Epithelial cell of prostate (primary cell): ENCODE measurements around the gene KLHL17.

Experiments
- DNase-seq: peaks from one replicate; pipeline ENCODE4 v3.0.0-alpha.2; 2011; ENCODE audit warnings: low read depth, low spot score
- H3K27ac ChIP-seq: fragments of 450-650 bp; 2 replicates; pipeline ENCODE4 v1.5.1; 2017; ENCODE audit warnings: mild to moderate bottlenecking

KLHL17 gene

GRCh38 chr1:921011-921837 lies 39.2 kb upstream of the KLHL17 start:
- no peak overlapping the region for H3K27ac ChIP-seq
- no peak for DNase-seq

- no peak for DNase-seq
- no peak within 1 kb of the TSS for H3K27ac ChIP-seq
Observed at GRCh38 chr1:923131-923990, 37.0 kb upstream of the KLHL17 start, which contains the start of gene SAMD11. Gene SAMD11, plus strand, starts transcription at chr1:923923. Its CDS starts 509 bp downstream, at chr1:924432.

- H3K27ac ChIP-seq, result no peak overlapping the region
- no peak for DNase-seq
Observed at GRCh38 chr1:923991-924655, 36.3 kb upstream of the KLHL17 start.

GRCh38 chr1:924656-925560 lies 35.5 kb upstream of the KLHL17 start:
- H3K27ac ChIP-seq, result no peak overlapping the region
- DNase-seq, result no peak

- no peak for DNase-seq
- H3K27ac ChIP-seq, result no peak overlapping the region
Observed at GRCh38 chr1:925561-926421, 34.6 kb upstream of the KLHL17 start.

- no peak overlapping the region for H3K27ac ChIP-seq
- no peak for DNase-seq
Observed at GRCh38 chr1:927234-927633, 33.1 kb upstream of the KLHL17 start.

- H3K27ac ChIP-seq, result no peak overlapping the region
- DNase-seq, result no peak
Observed at GRCh38 chr1:927748-928147, 32.6 kb upstream of the KLHL17 start.

GRCh38 chr1:928825-929661 lies 31.3 kb upstream of the KLHL17 start:
- DNase-seq, result no peak
- no peak overlapping the region for H3K27ac ChIP-seq

GRCh38 chr1:929712-930632 lies 30.4 kb upstream of the KLHL17 start:
- no peak for DNase-seq
- no peak overlapping the region for H3K27ac ChIP-seq

- H3K27ac ChIP-seq, result no peak overlapping the region
- no peak for DNase-seq
Observed at GRCh38 chr1:930633-931138, 29.7 kb upstream of the KLHL17 start.

GRCh38 chr1:931380-932172 lies 28.8 kb upstream of the KLHL17 start:
- H3K27ac ChIP-seq, result no peak overlapping the region
- DNase-seq, result no peak

GRCh38 chr1:932173-932510 lies 28.2 kb upstream of the KLHL17 start:
- H3K27ac ChIP-seq, result no peak overlapping the region
- no peak for DNase-seq

- DNase-seq, result no peak
Observed at GRCh38 chr1:932776-933602, 27.4 kb upstream of the KLHL17 start.

GRCh38 chr1:933603-933940 lies 26.8 kb upstream of the KLHL17 start:
- H3K27ac ChIP-seq, result no peak overlapping the region
- no peak for DNase-seq

More at GRCh38 chr1:932776-933602, 27.4 kb upstream of the KLHL17 start:
- H3K27ac ChIP-seq, result no peak overlapping the region

GRCh38 chr1:934991-935750 lies 25.2 kb upstream of the KLHL17 start:
- DNase-seq, result no peak
- no peak overlapping the region for H3K27ac ChIP-seq
